AG09319 (cell line): ENCODE measurements around the gene ESYT2.

Source experiments
- DNase-seq: peaks from one replicate; pipeline ENCODE4 v3.0.0-alpha.2; 2010; ENCODE audit warnings: low read depth; ENCODE audit errors: extremely low read depth
- TF ChIP-seq, protein P1 (sequence below): IDR thresholded peaks from 2 replicates; pipeline ENCODE4 v1.5.1; 2011; ENCODE audit warnings: low read depth, mild to moderate bottlenecking, inconsistent platforms, low read length, moderate library complexity

Gene ESYT2

GRCh38 chr7:158818325-158819213, 10.7 kb downstream of the ESYT2 start:
- TF ChIP-seq, protein P1, sequence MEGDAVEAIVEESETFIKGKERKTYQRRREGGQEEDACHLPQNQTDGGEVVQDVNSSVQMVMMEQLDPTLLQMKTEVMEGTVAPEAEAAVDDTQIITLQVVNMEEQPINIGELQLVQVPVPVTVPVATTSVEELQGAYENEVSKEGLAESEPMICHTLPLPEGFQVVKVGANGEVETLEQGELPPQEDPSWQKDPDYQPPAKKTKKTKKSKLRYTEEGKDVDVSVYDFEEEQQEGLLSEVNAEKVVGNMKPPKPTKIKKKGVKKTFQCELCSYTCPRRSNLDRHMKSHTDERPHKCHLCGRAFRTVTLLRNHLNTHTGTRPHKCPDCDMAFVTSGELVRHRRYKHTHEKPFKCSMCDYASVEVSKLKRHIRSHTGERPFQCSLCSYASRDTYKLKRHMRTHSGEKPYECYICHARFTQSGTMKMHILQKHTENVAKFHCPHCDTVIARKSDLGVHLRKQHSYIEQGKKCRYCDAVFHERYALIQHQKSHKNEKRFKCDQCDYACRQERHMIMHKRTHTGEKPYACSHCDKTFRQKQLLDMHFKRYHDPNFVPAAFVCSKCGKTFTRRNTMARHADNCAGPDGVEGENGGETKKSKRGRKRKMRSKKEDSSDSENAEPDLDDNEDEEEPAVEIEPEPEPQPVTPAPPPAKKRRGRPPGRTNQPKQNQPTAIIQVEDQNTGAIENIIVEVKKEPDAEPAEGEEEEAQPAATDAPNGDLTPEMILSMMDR = peak; percentile 16
- DNase-seq = peak; percentile 89

GRCh38 chr7:158816995-158817394, 12.3 kb downstream of the ESYT2 start:
- TF ChIP-seq, protein P1 = no peak
- DNase-seq = no peak

DNA sequence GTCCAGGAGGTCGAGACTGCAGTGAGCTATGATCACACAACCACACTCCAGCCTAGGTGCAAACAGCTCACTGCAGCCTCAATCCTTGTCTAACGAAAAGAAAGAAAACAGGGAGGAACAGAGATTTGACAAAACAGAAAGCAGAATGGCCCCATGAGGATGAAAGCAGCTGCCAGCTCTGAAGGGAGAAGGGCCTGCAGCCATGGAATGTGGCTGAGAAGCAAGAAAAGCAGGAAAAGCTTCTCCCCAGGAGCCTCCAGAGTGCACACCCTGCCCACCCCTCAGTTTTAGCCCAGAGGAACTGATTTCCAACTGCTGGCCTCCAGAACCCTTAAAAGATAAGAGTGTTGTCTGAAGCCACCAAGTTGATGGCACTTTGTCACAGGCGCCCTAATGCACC, 13.0 kb downstream of the ESYT2 start:
- TF ChIP-seq, protein P1 = no peak

DNA sequence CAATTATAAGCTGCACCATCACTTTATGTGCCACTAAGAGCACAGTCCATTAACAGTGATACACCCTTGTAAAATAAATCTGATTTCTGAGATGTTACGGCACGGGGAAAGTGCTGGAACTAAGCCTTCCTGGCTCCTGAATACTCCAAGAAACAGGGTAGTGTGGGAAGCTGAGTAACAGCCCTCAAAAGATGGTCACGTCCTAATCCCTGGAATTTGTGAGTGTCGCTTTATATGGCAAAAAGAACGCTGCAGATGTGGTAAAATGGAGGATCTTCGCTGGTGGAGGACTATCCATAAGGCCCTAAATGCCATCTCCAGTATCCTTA, 13.5 kb downstream of the ESYT2 start:
- TF ChIP-seq, protein P1 = no peak
- no peak for DNase-seq

More for the DNA sequence above, 13.0 kb downstream of the ESYT2 start:
- no peak for DNase-seq

GRCh38 chr7:158815083-158815799, 14.1 kb downstream of the ESYT2 start:
- TF ChIP-seq, protein P1 = no peak
- no peak for DNase-seq

DNA sequence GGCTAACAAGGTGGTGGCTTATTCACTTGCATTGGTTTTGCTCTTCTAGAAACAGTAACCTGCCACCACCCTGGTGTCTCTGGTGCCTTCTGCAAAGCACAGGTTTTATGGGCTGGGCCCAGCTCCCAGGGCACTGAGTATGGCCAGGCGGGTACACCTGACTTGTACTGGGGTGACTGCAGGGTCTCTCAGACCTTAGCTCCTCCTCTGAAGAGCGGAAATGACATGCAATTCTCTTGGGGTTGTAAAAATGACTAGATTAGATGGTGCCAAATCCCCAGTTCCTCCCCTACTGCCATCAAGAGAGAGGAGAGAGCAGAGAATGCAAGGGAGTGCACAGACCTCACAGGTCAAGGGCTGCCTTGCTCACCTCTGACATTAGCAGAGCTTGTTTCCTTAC, 14.7 kb downstream of the ESYT2 start:
- no peak for DNase-seq
- TF ChIP-seq, protein P1 = no peak

DNA sequence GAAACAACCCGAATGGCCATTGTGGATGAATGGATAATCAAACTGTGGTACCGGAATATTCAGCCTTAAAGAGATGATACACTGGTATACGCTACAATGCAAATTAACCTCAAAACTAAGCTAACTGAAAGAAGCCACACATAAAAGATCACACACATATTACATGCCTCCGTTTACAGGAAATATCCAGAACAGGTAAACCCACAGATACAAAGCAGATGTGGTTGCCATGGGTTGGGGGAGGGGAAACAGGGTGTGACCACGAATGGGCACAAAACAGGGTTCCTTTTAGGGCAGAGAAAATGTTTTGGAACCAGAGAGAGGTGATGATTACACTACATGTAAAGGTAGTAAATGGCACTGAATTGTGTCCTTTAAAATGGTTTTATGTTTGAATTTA, 16.6 kb downstream of the ESYT2 start:
- TF ChIP-seq, protein P1 = no peak
- no peak for DNase-seq
